ENCODE measurements around the gene NXPH1.

- TF ChIP-seq POLR2A (IDR thresholded peaks at IDR 0.05), result no peak
- no peak for TF ChIP-seq CTCF (IDR thresholded peaks at IDR 0.05 in 4 of 5, conservative IDR thresholded peaks at IDR 0.05 in 1 of 5)
Observed at GRCh38 chr7:8761731-8762130, 328.3 kb downstream of the NXPH1 start.
